ENCODE measurements around the gene SACM1L.
"Not testable (repeated sequence)": the region's sequence is repeated elsewhere in the genome, so short reads cannot be mapped to it uniquely, and the experiment has no call there.

Gene SACM1L

GRCh38 chr3:45681846-45682245, 7.3 kb upstream of the SACM1L start:
- Histone ChIP-seq H3K4me1 (no peaks in the 10 kb centered on the region), H3K27me3 (no peaks in the 10 kb centered on the region), H3K36me3 (no peaks in the 10 kb centered on the region), H3K9me3 (no peaks in the 10 kb centered on the region), H3K4me3 (ENCODE audit: low read depth, low read length) (no peak overlapping the region)
- TF ChIP-seq CTCF (IDR thresholded peaks at IDR 0.05; ENCODE audit: low read depth, low read length), result no peak
- no peak for DNase-seq

- Histone ChIP-seq H3K4me1 (no peaks in the 10 kb centered on the region), H3K9me3 (no peaks in the 10 kb centered on the region), H3K36me3 (no peaks in the 10 kb centered on the region), H3K4me3 (ENCODE audit: low read depth, low read length) (no peak overlapping the region), H3K27me3 (no peaks in the 10 kb centered on the region)
- DNase-seq, result peak; percentile 20
- TF ChIP-seq CTCF (IDR thresholded peaks at IDR 0.05; ENCODE audit: low read depth, low read length), result no peak
Observed at GRCh38 chr3:45682311-45682710, 6.9 kb upstream of the SACM1L start.

GRCh38 chr3:45682786-45683185, 6.4 kb upstream of the SACM1L start:
- TF ChIP-seq CTCF (IDR thresholded peaks at IDR 0.05; ENCODE audit: low read depth, low read length), result no peak

GRCh38 chr3:45683417-45684326, 5.5 kb upstream of the SACM1L start:
- H3K9me3 ChIP-seq, result no peaks in the 10 kb centered on the region
- H3K4me1 ChIP-seq, result no peaks in the 10 kb centered on the region
- no peaks in the 10 kb centered on the region for H3K27me3 ChIP-seq
- no peak overlapping the region for H3K4me3 ChIP-seq (ENCODE audit: low read depth, low read length)
- TF ChIP-seq CTCF (IDR thresholded peaks at IDR 0.05; ENCODE audit: low read depth, low read length), result no peak
- H3K36me3 ChIP-seq, result no peaks in the 10 kb centered on the region
- DNase-seq, result no peak

More at GRCh38 chr3:45682786-45683185, 6.4 kb upstream of the SACM1L start:
- no peak for DNase-seq
- Histone ChIP-seq H3K9me3 (no peaks in the 10 kb centered on the region), H3K4me1 (no peaks in the 10 kb centered on the region), H3K36me3 (no peaks in the 10 kb centered on the region), H3K4me3 (ENCODE audit: low read depth, low read length) (no peak overlapping the region), H3K27me3 (no peaks in the 10 kb centered on the region)

- Histone ChIP-seq H3K9me3 (no peaks in the 10 kb centered on the region), H3K4me1 (no peaks in the 10 kb centered on the region), H3K36me3 (no peaks in the 10 kb centered on the region), H3K4me3 (ENCODE audit: low read depth, low read length) (no peak overlapping the region), H3K27me3 (no peaks in the 10 kb centered on the region)
- TF ChIP-seq CTCF (IDR thresholded peaks at IDR 0.05; ENCODE audit: low read depth, low read length), result no peak
- no peak for DNase-seq
Observed at GRCh38 chr3:45684327-45684892, 4.8 kb upstream of the SACM1L start.

GRCh38 chr3:45685722-45686121, 3.5 kb upstream of the SACM1L start:
- H3K4me1 ChIP-seq; H3K4me3 ChIP-seq (ENCODE audit: low read depth, low read length); H3K36me3 ChIP-seq; H3K27me3 ChIP-seq; H3K9me3 ChIP-seq; DNase-seq: not testable (repeated sequence)

All from BE2C (cell line).